ENCODE results near the gene PTPRM. TPM values are rescaled to one million over a fixed set of nuclear protein-coding genes. Genes with fewer than 3 reads are reported as not detected.

The PTPRM gene
- total RNA-seq (10 to 100 TPM; 45.6 to 73.3 (median 56.9) TPM), polyA plus RNA-seq (10 to 100 TPM; 51.1 to 82.0 TPM)
- long read RNA-seq, donor 1, partial matches to known transcripts, result 20 of 29 reads
- long read RNA-seq, donor 1, other reads (novel, unspliced or antisense), result 9 of 29 reads
- long read RNA-seq, donor 2, result 0 reads
- long read RNA-seq, donor 3, partial matches to known transcripts, result 24 of 40 reads
- long read RNA-seq, donor 3, other reads (novel, unspliced or antisense), result 16 of 40 reads

DNA sequence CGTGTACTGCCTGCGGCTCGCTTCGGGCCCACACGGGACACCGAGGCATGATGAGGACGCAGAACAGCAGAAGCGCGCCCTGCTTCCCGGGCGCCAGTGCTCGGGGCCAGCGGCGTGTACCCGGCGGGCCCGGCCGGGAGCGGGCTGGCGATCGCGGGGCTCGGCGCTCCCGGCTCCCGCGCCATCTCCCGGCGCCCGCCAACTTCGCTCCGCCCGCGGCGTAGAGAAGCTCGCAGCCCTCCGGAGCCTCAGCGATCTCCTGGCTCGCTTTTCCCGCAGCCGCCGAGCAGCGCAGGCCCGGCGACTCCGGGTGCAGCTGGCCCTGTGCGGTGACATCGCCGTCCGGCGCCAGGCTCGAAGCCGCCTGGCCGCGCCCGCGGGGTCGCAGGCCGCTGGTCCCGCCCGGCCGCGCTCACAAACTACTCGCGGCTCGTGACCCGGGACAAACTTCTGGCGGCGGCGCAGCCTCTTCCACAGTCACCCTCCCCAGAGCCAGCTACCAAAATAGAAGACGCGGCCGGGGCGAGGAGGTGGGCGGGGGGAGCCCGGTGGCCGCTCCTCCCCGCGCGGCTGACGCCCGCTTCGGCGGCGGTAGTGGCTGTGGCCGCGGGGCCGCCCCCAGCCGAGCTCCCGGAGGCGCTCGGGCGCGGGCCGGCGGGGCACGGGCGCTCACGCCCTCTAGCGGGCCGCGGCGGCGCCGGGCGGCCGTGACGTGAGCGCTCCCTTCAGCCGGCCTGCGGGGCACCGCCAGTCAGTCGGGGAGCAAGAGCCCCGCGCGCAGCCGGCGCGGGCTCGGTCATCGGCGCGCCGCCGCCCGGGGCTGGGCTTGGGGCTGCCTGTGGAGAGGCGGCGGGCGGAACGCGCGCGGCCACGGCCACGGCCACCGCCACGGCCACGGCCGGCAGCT lies at the start of gene PTPRM:
Gene PTPRM (plus strand): TSS at position 750 of the 907 bp plus-strand sequence. CDS start 503 bp downstream, outside the sequence.
- peak within 1 kb of the TSS; percentile 94 to 97 for H3K27ac ChIP-seq
- 0% methylated on average over 61 to 138 of the region's 139 CpGs for WGBS, 3 donors
- TF ChIP-seq POLR2A (IDR thresholded peaks at IDR 0.05), result peak; percentile 61
- TF ChIP-seq EP300 (IDR thresholded peaks at IDR 0.05), result no peak
- TF ChIP-seq, protein P1, sequence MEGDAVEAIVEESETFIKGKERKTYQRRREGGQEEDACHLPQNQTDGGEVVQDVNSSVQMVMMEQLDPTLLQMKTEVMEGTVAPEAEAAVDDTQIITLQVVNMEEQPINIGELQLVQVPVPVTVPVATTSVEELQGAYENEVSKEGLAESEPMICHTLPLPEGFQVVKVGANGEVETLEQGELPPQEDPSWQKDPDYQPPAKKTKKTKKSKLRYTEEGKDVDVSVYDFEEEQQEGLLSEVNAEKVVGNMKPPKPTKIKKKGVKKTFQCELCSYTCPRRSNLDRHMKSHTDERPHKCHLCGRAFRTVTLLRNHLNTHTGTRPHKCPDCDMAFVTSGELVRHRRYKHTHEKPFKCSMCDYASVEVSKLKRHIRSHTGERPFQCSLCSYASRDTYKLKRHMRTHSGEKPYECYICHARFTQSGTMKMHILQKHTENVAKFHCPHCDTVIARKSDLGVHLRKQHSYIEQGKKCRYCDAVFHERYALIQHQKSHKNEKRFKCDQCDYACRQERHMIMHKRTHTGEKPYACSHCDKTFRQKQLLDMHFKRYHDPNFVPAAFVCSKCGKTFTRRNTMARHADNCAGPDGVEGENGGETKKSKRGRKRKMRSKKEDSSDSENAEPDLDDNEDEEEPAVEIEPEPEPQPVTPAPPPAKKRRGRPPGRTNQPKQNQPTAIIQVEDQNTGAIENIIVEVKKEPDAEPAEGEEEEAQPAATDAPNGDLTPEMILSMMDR (IDR thresholded peaks at IDR 0.05), result peak in 2 of 3 donors; percentile 62 to 76
- H3K27me3 ChIP-seq, result no peaks in the 10 kb centered on the region
- no peaks in the 10 kb centered on the region for H3K9me3 ChIP-seq
- no peaks in the 10 kb centered on the region for H3K36me3 ChIP-seq
- peak within 1 kb of the TSS; percentile 60 for H3K4me3 ChIP-seq
- H3K4me1 ChIP-seq (ENCODE audit: insufficient read depth), result peaks cover 7% of the 10 kb centered on the region
- peak; percentile 78 to 88 (median 86) for DNase-seq
- intact Hi-C loops (cut with DNase I), result loop anchor here in 3 of 4 donors (2.0 to 10.0 kb wide), 3 partner anchors 292 to 295 kb away; no protein-coding TSS in a partner anchor

DNA sequence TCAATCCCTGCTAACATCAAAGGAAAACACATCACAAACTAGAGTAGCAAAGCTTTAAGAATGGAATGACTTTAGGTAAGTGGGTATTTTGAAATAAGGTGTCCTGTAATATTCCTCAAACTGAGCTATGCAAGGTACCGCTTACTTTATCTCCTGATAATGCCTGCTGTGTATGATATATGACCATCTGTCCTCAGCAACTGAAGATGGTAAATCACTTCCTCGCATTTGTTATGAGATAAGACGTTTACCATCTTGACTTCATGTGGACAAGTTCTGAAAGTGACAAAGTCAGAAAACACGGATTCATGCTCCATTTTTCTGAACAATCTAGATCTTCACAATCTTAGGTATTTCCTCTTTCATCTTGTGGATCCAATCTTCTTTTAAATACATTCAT lies 49.3 kb upstream of the PTPRM start:
- Histone ChIP-seq H3K9me3 (no peaks in the 10 kb centered on the region), H3K27me3 (no peaks in the 10 kb centered on the region), H3K4me3 (no peak overlapping the region), H3K27ac (no peak overlapping the region), H3K36me3 (no peaks in the 10 kb centered on the region), H3K4me1 (ENCODE audit: insufficient read depth) (no peaks in the 10 kb centered on the region)
- no peak for TF ChIP-seq EP300 (IDR thresholded peaks at IDR 0.05)
- TF ChIP-seq, protein P1 (IDR thresholded peaks at IDR 0.05), result no peak
- TF ChIP-seq POLR2A (IDR thresholded peaks at IDR 0.05), result no peak
- DNase-seq, result no peak
- WGBS, 3 donors, result 62 to 70% (median 70%) methylated on average over 4 of the region's 4 CpGs
- intact Hi-C loops (cut with DNase I), result no loop called here

DNA sequence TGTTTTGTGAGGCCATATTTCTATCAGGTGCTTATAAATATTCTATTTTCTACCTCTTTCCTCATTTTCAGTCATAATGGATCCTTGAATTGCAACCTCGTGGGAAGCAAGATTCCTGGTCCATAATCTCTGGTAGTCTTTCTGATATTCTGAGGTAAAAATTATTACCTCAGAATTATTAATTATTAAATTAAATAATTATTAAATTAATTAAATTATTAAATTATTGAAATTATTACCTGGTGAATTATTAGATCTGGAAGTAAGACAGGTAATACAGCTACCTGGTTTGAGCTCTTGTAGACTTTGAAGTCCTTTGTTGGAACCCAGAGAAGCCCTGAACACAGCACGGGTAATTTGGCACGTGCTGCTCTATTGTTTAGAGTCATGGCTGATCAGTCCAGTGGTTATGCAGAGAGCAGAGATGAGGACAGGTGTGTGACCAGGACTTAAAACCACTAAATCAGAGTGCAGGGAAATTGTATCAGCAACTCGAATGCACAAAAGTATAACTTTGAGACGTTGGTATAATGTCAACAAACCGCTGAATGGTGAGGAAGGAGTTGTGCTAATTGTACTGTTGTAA lies 46.8 kb upstream of the PTPRM start:
- no peak for DNase-seq
- Histone ChIP-seq H3K9me3 (no peaks in the 10 kb centered on the region), H3K36me3 (no peaks in the 10 kb centered on the region), H3K27ac (no peak overlapping the region), H3K4me1 (ENCODE audit: insufficient read depth) (no peaks in the 10 kb centered on the region), H3K27me3 (no peaks in the 10 kb centered on the region), H3K4me3 (no peak overlapping the region)
- intact Hi-C loops (cut with DNase I), result no loop called here
- 81 to 83% (median 83%) methylated on average over 6 of the region's 6 CpGs for WGBS, 3 donors
- no peak for TF ChIP-seq EP300 (IDR thresholded peaks at IDR 0.05)
- TF ChIP-seq, protein P1 (IDR thresholded peaks at IDR 0.05), result no peak
- TF ChIP-seq POLR2A (IDR thresholded peaks at IDR 0.05), result no peak

DNA sequence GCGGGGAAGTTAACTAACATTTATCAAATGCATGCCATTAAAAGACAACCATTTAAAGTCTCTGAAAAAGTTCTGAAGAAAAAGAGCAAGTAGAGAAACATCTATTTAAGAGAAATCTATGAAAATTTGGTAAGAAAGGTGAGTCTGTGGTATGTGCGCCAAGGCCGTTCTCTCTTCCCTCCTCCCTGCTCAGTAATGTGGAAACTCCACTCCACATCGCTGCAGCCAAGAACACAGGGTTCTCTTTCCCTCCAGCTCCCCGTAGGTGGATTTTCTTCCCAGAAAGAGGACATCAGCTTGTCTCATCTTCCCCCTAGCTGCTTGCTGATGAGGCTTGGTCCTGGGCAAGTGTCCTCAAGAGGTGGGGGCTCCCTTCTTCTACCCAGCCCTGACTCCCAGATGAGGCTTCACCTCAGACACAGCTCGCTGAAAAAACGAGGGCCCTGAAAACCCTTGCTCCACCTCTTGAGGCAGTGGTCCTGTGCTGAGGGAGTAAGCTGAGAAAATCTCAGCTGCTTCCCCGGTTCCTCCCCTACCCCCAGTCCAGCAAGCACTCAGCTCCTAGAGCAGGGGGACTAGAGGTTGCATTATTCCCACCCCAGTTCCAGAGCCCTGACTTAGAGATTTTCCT lies 45.8 kb upstream of the PTPRM start:
- intact Hi-C loops (cut with DNase I), result no loop called here
- no peaks in the 10 kb centered on the region for H3K36me3 ChIP-seq
- H3K4me3 ChIP-seq, result no peak overlapping the region
- 78 to 85% (median 83%) methylated on average over 8 of the region's 8 CpGs for WGBS, 3 donors
- no peaks in the 10 kb centered on the region for H3K27me3 ChIP-seq
- H3K27ac ChIP-seq, result no peak overlapping the region
- no peaks in the 10 kb centered on the region for H3K9me3 ChIP-seq
- TF ChIP-seq, protein P1 (IDR thresholded peaks at IDR 0.05), result no peak
- TF ChIP-seq EP300 (IDR thresholded peaks at IDR 0.05), result no peak
- TF ChIP-seq POLR2A (IDR thresholded peaks at IDR 0.05), result no peak
- DNase-seq, result no peak
- H3K4me1 ChIP-seq (ENCODE audit: insufficient read depth), result no peaks in the 10 kb centered on the region

All from ovary (tissue), 10 donors.